Ishikawa (cell line): Measurements from ENCODE around the gene ACE.

ENCODE experiments used
- CEBPB ChIP-seq: IDR thresholded peaks from 2 replicates; pipeline ENCODE4 v1.6.1; 2012
- CREB1 ChIP-seq: IDR thresholded peaks from 2 replicates; pipeline ENCODE4 v1.6.1; 2012; ENCODE audit warnings: low read depth
- EGR1 ChIP-seq: IDR thresholded peaks from 2 replicates; pipeline ENCODE4 v1.6.1; 2012
- EP300 ChIP-seq: IDR thresholded peaks from 2 replicates; pipeline ENCODE4 v1.6.1; 2012; ENCODE audit warnings: borderline replicate concordance
- FOXM1 ChIP-seq: IDR thresholded peaks from 2 replicates; pipeline ENCODE4 v1.6.1; 2012; ENCODE audit warnings: low read depth, borderline replicate concordance
- MAX ChIP-seq: IDR thresholded peaks from 2 replicates; pipeline ENCODE4 v1.6.1; 2012
- NFIC ChIP-seq: IDR thresholded peaks from 2 replicates; pipeline ENCODE4 v1.6.1; 2012
- RAD21 ChIP-seq: IDR thresholded peaks from 2 replicates; pipeline ENCODE4 v1.6.1; 2012; ENCODE audit warnings: low read depth
- REST ChIP-seq: IDR thresholded peaks from 2 replicates; pipeline ENCODE4 v1.6.1; 2012; ENCODE audit warnings: low read depth, mild to moderate bottlenecking
- TAF1 ChIP-seq: IDR thresholded peaks from 2 replicates; pipeline ENCODE4 v1.6.1; 2012; ENCODE audit warnings: low read depth, mild to moderate bottlenecking
- TCF12 ChIP-seq: IDR thresholded peaks from 2 replicates; pipeline ENCODE4 v1.6.1; 2012; ENCODE audit warnings: low read depth
- TEAD4 ChIP-seq: IDR thresholded peaks from 2 replicates; pipeline ENCODE4 v1.6.1; 2012
- USF1 ChIP-seq: IDR thresholded peaks from 2 replicates; pipeline ENCODE4 v1.6.1; 2012
- YY1 ChIP-seq: IDR thresholded peaks from 2 replicates; pipeline ENCODE4 v1.6.1; 2012; ENCODE audit warnings: low read depth
- ZBTB7A ChIP-seq: IDR thresholded peaks from 2 replicates; pipeline ENCODE4 v1.6.1; 2012; ENCODE audit warnings: low read depth

Gene ACE

GRCh38 chr17:63478814-63479494 lies 2.1 kb downstream of the ACE start:
- TF ChIP-seq EP300: no peak
- TF ChIP-seq RAD21: peak; percentile 87
- TF ChIP-seq TEAD4: peak; percentile 29; the same call in 1 of the 2 replicates
- no peak for TF ChIP-seq TAF1
- no peak for TF ChIP-seq USF1
- no peak for TF ChIP-seq MAX

DNA sequence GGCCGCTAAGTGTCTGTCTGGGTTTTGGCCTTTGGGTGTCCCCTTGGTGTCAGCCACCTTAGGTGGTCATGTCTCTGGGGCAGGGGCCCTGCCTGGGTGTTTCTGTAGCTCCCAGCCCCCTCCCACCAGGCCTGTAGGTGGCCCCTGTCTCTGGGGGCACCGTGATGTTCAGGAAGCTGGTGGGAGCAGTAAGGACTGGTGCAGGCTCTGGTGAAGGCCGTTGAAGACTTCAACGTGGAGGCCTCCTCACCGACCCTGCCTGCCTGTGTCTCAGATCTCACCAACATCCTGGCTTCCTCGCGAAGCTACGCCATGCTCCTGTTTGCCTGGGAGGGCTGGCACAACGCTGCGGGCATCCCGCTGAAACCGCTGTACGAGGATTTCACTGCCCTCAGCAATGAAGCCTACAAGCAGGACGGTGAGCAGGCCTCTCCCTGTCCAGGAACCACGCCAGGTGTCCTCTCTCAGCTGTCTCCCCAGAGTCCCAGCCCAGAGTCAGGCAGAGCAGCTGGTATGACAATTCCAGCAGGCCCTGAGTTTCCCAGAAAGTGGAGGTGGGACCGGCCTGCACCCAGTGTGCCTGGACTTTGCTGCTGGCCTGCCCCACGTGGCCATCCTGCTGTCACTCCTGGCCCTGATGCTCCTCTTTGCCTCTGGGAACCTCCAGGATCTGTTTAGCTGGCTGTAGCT lies 2.8 kb downstream of the ACE start:
- TF ChIP-seq TEAD4 (no peak), CREB1 (no peak), TCF12 (no peak), TAF1 (no peak), FOXM1 (no peak), EP300 (no peak), EGR1 (no peak)

- no peak for TF ChIP-seq MAX
- no peak for TF ChIP-seq CREB1
- no peak for TF ChIP-seq USF1
- TF ChIP-seq ZBTB7A: no peak
- TF ChIP-seq EP300: no peak
- no peak for TF ChIP-seq TAF1
- no peak for TF ChIP-seq FOXM1
- TF ChIP-seq EGR1: no peak
- no peak for TF ChIP-seq TCF12
- TF ChIP-seq RAD21: no peak
- TF ChIP-seq NFIC: no peak
- TF ChIP-seq CEBPB: no peak
- no peak for TF ChIP-seq YY1
These were observed 3.4 kb downstream of the ACE start for GRCh38 chr17:63480192-63480784.

- TF ChIP-seq MAX: peak; percentile 53
- no peak for TF ChIP-seq USF1
- TF ChIP-seq REST: no peak
- TF ChIP-seq CEBPB: no peak; the same call in 1 of the 2 replicates
- TF ChIP-seq TEAD4: peak; percentile 52
- peak; percentile 53; the same call in 1 of the 2 replicates for TF ChIP-seq EP300
- no peak for TF ChIP-seq RAD21
- TF ChIP-seq CREB1: no peak
- TF ChIP-seq TAF1: no peak
- TF ChIP-seq TCF12: peak; percentile 92
- TF ChIP-seq NFIC: peak; percentile 97
- peak; percentile 20; the same call in 1 of the 2 replicates for TF ChIP-seq EGR1
These were observed 4.1 kb downstream of the ACE start for GRCh38 chr17:63480826-63481487.

GRCh38 chr17:63481488-63481870 lies 4.6 kb downstream of the ACE start:
- no peak for TF ChIP-seq REST
- TF ChIP-seq TEAD4: no peak
- no peak for TF ChIP-seq TCF12
- TF ChIP-seq MAX: no peak
- TF ChIP-seq ZBTB7A: no peak
- no peak for TF ChIP-seq USF1
- no peak for TF ChIP-seq FOXM1
- no peak for TF ChIP-seq TAF1
- no peak for TF ChIP-seq CREB1
- TF ChIP-seq YY1: no peak
- no peak for TF ChIP-seq EGR1
- TF ChIP-seq CEBPB: no peak
